HG03139 (cell line): ENCODE measurements around the gene KIAA0586.

Experiments
- ATAC-seq: cut with Tn5 transposase; IDR thresholded peaks from one replicate; pipeline ENCODE4 v1.9.1; 2021; ENCODE audit not compliant: unreplicated experiment

The KIAA0586 gene

DNA sequence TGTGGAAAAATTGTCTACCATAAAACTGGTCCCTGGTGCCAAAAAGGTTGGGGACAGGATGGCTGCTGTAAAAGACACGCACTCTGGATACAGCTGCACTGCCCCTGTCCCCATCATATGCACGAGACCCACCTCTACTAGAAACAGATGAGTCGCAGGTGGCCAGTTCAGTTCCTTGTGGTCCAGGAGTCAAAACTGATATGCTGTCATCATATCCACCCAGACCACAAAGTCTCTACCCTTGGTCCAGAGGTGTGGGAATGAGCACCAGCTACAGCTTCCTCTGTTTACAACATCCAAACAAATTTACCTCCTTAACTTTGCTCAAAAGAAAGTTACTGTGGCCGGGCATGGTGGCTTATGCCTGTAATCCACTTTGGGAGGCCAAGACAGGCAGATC, 166.5 kb downstream of the KIAA0586 start:
- no peak for ATAC-seq

DNA sequence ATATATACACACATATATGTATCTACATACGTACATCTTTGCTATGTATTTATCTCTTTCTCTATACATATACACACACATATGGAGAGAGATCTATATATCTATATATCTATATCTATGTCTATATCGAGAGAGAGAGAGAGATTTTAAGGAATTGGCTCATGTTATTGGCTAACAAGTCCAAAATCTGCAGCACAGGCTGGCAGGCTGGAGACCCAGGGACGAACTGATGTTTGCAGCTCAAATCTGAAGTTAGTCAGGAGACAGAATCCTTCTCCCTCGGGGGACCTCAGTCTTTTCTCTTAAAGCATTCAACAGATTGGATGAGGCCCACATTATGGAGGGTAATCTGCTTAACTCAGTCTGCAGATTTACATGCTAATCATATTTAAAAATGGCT, 169.5 kb downstream of the KIAA0586 start:
- no peak for ATAC-seq

DNA sequence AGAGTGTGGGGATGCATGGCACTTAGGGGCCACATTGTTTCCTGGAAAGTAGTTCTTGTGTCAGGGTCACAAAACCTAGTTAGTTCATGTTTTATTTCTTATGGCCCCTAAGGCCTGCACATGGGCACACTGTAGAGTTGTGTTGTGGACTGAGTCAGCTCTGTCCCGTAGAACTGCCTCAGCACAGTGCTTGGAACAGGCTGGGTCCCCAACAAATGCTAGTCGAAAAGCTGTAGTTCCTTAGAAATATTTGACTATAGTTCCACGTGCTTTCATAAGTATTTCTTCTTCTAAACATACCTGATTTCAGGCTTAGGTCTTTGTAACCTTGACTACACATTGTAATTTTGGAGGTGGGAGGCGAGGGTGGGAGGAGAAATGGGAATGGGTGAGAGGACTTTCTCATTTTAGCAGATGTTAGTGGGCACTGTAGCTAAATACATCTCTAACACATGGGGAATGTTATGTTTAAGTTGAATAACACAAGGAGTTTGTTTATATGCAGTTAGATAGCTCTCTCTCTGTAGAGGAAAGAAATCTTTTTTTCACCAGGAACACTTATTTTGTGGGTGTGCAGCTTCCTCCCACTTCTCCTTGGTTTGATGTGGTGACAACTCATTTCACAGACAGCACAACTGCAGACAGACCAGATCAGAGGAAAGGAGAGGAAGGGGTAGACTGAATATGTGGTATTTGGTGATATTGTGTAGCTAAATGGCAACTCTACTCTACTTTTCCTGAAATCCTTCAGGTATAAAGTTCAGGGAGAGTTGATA, 170.7 kb downstream of the KIAA0586 start:
- no peak for ATAC-seq

DNA sequence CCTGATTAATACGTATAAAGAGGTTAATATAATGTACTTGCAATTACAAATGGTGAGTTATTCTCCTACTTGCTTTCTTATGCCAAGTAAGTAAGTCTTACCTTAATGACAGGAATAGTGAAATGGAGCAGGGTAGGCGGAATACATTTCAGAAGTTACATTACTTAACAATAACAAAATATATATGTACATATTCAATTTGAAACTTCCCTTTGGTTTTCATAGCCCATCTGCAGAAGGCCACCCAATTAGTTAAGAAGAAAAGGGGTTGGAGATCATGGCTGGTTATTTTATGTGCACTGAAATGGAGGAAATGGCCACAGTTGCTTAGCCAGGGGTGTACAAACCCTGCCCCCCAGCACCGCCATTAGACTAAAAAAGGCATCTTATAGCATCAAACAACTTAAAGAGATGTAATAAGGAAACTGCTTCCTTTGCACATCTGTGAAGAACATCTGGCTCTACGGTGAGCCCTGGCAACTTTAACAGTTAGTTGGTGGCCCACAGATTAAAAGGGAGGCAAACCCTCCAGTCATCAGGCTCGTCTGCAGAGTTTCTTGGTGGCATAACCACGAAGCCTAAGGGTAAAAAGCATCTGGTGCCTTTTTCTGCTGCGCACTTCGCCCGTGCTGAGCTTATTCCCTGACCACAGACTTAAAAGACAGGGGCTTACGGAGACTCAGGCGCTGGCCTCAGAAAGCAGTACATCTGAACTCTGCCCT, 171.4 kb downstream of the KIAA0586 start:
- no peak for ATAC-seq

DNA sequence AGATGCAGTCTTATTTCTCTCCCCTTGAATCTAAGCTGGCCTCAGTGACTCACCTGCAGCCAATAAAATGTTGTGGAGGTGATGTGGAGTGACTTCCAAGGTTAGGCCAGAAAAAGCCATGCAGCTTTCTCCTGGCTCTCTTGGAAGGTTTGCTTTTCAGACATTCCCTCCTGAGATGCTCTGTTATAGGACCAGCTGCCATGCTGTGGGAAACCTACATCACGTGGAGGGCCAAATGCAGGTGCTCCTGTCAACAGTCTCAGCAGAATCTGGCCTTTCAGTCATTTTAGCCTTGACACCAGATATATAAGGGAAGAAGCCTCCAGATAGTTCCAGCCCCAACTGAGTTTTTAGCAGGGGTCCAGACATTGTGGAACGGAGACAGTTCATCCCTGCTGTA, 172.2 kb downstream of the KIAA0586 start:
- ATAC-seq, result no peak
